Measurements from ENCODE around the gene DMAP1.
A peak's percentile ranks its signal among the peaks of the same experiment; 100 is the strongest.

The DMAP1 gene

GRCh38 chr1:44219301-44219626, 6.0 kb downstream of the DMAP1 start:
- H3K27me3 ChIP-seq (ENCODE audit: insufficient read depth, low read depth, severe bottlenecking) = no peaks in the 10 kb centered on the region
- no peak for DNase-seq
- H3K9me3 ChIP-seq (ENCODE audit: severe bottlenecking) = no peaks in the 10 kb centered on the region
- H3K27ac ChIP-seq = peak overlapping the region; percentile 71
- no peak overlapping the region for H3K4me3 ChIP-seq (ENCODE audit: low read depth, low read length)
- peaks cover 76% of the 10 kb centered on the region for H3K36me3 ChIP-seq
- no peak for TF ChIP-seq CTCF (IDR thresholded peaks at IDR 0.05; ENCODE audit: low read depth, low read length)

GRCh38 chr1:44220001-44220751, 6.9 kb downstream of the DMAP1 start:
- TF ChIP-seq CTCF (IDR thresholded peaks at IDR 0.05; ENCODE audit: low read depth, low read length) = no peak

GRCh38 chr1:44220755-44221154, 7.5 kb downstream of the DMAP1 start:
- no peak for TF ChIP-seq CTCF (IDR thresholded peaks at IDR 0.05; ENCODE audit: low read depth, low read length)
- Histone ChIP-seq H3K36me3 (peaks cover 68% of the 10 kb centered on the region), H3K27me3 (ENCODE audit: insufficient read depth, low read depth, severe bottlenecking) (no peaks in the 10 kb centered on the region), H3K27ac (no peak overlapping the region), H3K9me3 (ENCODE audit: severe bottlenecking) (peaks cover 10% of the 10 kb centered on the region), H3K4me3 (ENCODE audit: low read depth, low read length) (no peak overlapping the region)
- DNase-seq = no peak

More at GRCh38 chr1:44220001-44220751, 6.9 kb downstream of the DMAP1 start:
- DNase-seq = no peak
- Histone ChIP-seq H3K36me3 (peaks cover 68% of the 10 kb centered on the region), H3K27me3 (ENCODE audit: insufficient read depth, low read depth, severe bottlenecking) (no peaks in the 10 kb centered on the region), H3K9me3 (ENCODE audit: severe bottlenecking) (peaks cover 4% of the 10 kb centered on the region), H3K27ac (peak overlapping the region; percentile 71), H3K4me3 (ENCODE audit: low read depth, low read length) (no peak overlapping the region)

- Histone ChIP-seq H3K27ac (no peak overlapping the region), H3K9me3 (ENCODE audit: severe bottlenecking) (peaks cover 18% of the 10 kb centered on the region), H3K36me3 (peaks cover 65% of the 10 kb centered on the region), H3K4me3 (ENCODE audit: low read depth, low read length) (no peak overlapping the region), H3K27me3 (ENCODE audit: insufficient read depth, low read depth, severe bottlenecking) (no peaks in the 10 kb centered on the region)
- no peak for TF ChIP-seq CTCF (IDR thresholded peaks at IDR 0.05; ENCODE audit: low read depth, low read length)
- DNase-seq = no peak
Measured at GRCh38 chr1:44221769-44222168, 8.5 kb downstream of the DMAP1 start.

GRCh38 chr1:44222397-44223186, 9.3 kb downstream of the DMAP1 start:
- Histone ChIP-seq H3K9me3 (ENCODE audit: severe bottlenecking) (peaks cover 24% of the 10 kb centered on the region), H3K27me3 (ENCODE audit: insufficient read depth, low read depth, severe bottlenecking) (no peaks in the 10 kb centered on the region), H3K4me3 (ENCODE audit: low read depth, low read length) (no peak overlapping the region), H3K36me3 (peaks cover 57% of the 10 kb centered on the region), H3K27ac (no peak overlapping the region)
- TF ChIP-seq CTCF (IDR thresholded peaks at IDR 0.05; ENCODE audit: low read depth, low read length) = no peak
- DNase-seq = no peak

All from WERI-Rb-1 (cell line).